Kidney epithelial cell (primary cell): Measurements from ENCODE around the gene GLCCI1. TPM values are rescaled to one million over a fixed set of nuclear protein-coding genes. Genes with fewer than 3 reads are reported as not detected.
"Not testable (repeated sequence)": the region's sequence is repeated elsewhere in the genome, so short reads cannot be mapped to it uniquely, and the experiment has no call there.

Experiments
- DNase-seq: peaks from one replicate; pipeline ENCODE4 v3.0.0-alpha.2; 2010; ENCODE audit warnings: low read depth
- H3K27me3 ChIP-seq: 2 replicates; pipeline ENCODE4 v1.6.0; 2011; ENCODE audit warnings: low read length; ENCODE audit not compliant: control insufficient read depth, insufficient read depth
- H3K36me3 ChIP-seq: 2 replicates; pipeline ENCODE4 v1.5.1; 2011; ENCODE audit warnings: low read length; ENCODE audit not compliant: control insufficient read depth, insufficient read depth
- H3K4me3 ChIP-seq: 2 replicates; pipeline ENCODE4 v1.5.1; 2011; ENCODE audit warnings: low read depth, mild to moderate bottlenecking, control low read depth, low read length
- CTCF ChIP-seq: IDR thresholded peaks from 2 replicates; pipeline ENCODE4 v1.5.1; 2011; ENCODE audit warnings: mild to moderate bottlenecking, moderate library complexity, low read length, control low read depth, inconsistent platforms; ENCODE audit not compliant: insufficient read depth, poor library complexity, severe bottlenecking
- total RNA-seq: library from RNA; depleted of rRNA; stranded (reverse); fragments of >200 nt; gene quantifications from 2 replicates; pipeline ENCODE4 v1.2.3, GENCODE V29; 2015

The GLCCI1 gene
- total RNA-seq, 1 donor from 2014 or later, result 1.6 TPM

GRCh38 chr7:8037151-8037550 is 68.6 kb downstream of the GLCCI1 start:
- no peaks in the 10 kb centered on the region for H3K36me3 ChIP-seq
- H3K4me3 ChIP-seq, result no peak overlapping the region
- TF ChIP-seq CTCF, result no peak
- H3K27me3 ChIP-seq, result no peaks in the 10 kb centered on the region
- DNase-seq, result no peak

- H3K4me3 ChIP-seq, result no peak overlapping the region
- no peak for DNase-seq
- TF ChIP-seq CTCF, result no peak
Observed at GRCh38 chr7:8040768-8041369, 72.3 kb downstream of the GLCCI1 start.

GRCh38 chr7:8042796-8043535 is 74.4 kb downstream of the GLCCI1 start:
- no peak for TF ChIP-seq CTCF
- H3K27me3 ChIP-seq, result no peaks in the 10 kb centered on the region
- H3K36me3 ChIP-seq, result no peaks in the 10 kb centered on the region
- no peak overlapping the region for H3K4me3 ChIP-seq
- no peak for DNase-seq

More at GRCh38 chr7:8040768-8041369, 72.3 kb downstream of the GLCCI1 start:
- Histone ChIP-seq H3K27me3 (no peaks in the 10 kb centered on the region), H3K36me3 (no peaks in the 10 kb centered on the region)

- no peaks in the 10 kb centered on the region for H3K27me3 ChIP-seq
- no peak overlapping the region for H3K4me3 ChIP-seq
- DNase-seq, result no peak
- no peak for TF ChIP-seq CTCF
- no peaks in the 10 kb centered on the region for H3K36me3 ChIP-seq
Observed at GRCh38 chr7:8044761-8045430, 76.3 kb downstream of the GLCCI1 start.

- not testable (repeated sequence) for DNase-seq, H3K36me3 ChIP-seq, H3K4me3 ChIP-seq, H3K27me3 ChIP-seq
Observed at GRCh38 chr7:8048067-8048466, 79.5 kb downstream of the GLCCI1 start.

- Histone ChIP-seq H3K4me3 (no peak overlapping the region), H3K36me3 (no peaks in the 10 kb centered on the region), H3K27me3 (no peaks in the 10 kb centered on the region)
- TF ChIP-seq CTCF, result no peak
- DNase-seq, result no peak
Observed at GRCh38 chr7:8051373-8051772, 82.8 kb downstream of the GLCCI1 start.
